ENCODE results near the gene PDE1C.

Gene PDE1C

DNA sequence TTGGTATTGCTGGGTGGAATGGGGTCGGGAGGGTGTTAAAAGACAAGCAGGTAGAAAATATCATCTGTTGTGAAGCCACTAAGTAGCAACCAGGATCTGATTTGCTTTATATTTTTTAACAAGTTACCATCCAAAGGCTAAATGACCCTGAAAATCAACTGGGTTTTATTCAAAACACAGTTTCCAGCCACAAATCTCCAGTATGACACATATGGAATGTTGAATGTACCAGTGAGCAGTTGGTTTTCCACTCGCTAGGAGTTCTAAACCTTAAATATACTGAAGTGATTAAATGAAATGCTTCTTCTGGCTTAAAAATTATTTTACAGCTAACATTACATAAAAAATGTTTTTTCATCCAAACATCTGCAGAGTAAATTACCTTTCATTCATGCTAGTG is 112.5 kb downstream of the PDE1C start:
- H3K27ac ChIP-seq = no peak overlapping the region
- TF ChIP-seq ZFX (IDR thresholded peaks at IDR 0.05; ENCODE audit: borderline replicate concordance) = no peak
- TF ChIP-seq, protein P1, sequence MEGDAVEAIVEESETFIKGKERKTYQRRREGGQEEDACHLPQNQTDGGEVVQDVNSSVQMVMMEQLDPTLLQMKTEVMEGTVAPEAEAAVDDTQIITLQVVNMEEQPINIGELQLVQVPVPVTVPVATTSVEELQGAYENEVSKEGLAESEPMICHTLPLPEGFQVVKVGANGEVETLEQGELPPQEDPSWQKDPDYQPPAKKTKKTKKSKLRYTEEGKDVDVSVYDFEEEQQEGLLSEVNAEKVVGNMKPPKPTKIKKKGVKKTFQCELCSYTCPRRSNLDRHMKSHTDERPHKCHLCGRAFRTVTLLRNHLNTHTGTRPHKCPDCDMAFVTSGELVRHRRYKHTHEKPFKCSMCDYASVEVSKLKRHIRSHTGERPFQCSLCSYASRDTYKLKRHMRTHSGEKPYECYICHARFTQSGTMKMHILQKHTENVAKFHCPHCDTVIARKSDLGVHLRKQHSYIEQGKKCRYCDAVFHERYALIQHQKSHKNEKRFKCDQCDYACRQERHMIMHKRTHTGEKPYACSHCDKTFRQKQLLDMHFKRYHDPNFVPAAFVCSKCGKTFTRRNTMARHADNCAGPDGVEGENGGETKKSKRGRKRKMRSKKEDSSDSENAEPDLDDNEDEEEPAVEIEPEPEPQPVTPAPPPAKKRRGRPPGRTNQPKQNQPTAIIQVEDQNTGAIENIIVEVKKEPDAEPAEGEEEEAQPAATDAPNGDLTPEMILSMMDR (IDR thresholded peaks at IDR 0.05) = no peak

DNA sequence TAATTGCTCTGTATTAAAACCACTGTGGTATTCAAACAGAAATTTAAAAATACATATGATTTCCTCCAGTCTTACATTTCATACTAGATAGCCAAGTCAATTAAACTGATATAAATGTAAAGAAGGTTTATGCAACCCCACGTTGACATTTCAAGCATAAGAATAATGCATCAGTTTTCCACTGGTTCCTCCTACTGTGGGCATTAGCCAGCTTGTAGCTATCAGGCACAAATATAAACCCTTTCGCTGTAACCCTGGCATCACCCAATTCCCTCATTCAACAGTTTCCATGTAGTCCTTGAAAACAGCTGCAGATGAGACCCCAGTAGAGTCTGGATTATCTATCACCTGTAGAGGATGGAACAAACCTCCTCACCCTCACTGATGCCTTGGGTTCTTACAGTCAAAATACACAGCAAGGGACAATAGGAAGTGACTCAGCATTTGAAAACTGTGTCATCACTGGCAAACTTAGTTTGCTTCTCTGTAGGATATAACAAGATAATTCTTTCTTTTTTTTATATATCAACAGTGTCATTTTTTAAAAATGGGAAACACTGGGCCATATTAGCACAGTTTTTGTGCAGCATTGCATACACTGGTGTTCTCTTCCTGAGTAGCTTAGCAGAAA is 113.0 kb downstream of the PDE1C start:
- H3K27ac ChIP-seq = no peak overlapping the region
- TF ChIP-seq ZFX (IDR thresholded peaks at IDR 0.05; ENCODE audit: borderline replicate concordance) = no peak
- TF ChIP-seq, protein P1 (IDR thresholded peaks at IDR 0.05) = no peak

DNA sequence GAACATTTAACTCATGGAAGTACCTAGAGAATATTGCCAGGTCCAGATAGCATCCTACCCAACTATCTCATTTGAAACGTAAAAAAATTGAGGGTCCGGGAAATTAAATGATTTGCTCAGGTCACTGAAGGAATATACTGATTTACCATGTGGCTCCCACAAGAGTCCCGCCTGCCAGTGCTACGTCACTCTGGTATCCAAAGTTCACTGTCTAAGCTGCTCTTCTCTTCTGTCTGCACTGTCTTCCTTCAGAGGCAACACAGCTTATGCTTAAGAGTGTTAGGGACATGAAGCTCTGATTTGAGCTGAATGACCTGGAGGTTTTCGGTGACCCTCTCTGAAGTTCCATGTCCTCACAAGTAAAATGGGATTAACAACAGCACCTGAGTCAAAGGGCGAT is 114.6 kb downstream of the PDE1C start:
- no peak for TF ChIP-seq ZFX (IDR thresholded peaks at IDR 0.05; ENCODE audit: borderline replicate concordance)
- TF ChIP-seq, protein P1 (IDR thresholded peaks at IDR 0.05) = no peak
- H3K27ac ChIP-seq = no peak overlapping the region

DNA sequence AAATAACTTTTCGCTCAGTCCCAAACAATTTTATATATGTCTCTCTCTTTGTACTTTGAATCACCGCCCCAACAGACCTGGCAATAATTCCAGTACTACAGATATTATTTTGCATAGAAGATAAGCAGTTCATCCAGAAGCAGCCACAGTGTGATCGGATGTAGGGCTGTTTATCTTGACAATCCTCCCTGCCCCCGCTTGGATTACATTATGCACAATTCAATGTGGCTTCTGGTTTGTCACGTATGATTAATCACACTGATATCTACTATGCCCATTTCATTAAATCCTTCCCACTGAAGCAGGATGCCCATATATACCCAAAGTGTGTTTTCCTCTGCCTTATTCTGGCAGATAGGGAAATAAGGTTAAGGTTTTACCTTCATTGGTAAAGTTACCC is 115.2 kb downstream of the PDE1C start:
- TF ChIP-seq, protein P1 (IDR thresholded peaks at IDR 0.05) = no peak
- no peak for TF ChIP-seq ZFX (IDR thresholded peaks at IDR 0.05; ENCODE audit: borderline replicate concordance)
- H3K27ac ChIP-seq = no peak overlapping the region

DNA sequence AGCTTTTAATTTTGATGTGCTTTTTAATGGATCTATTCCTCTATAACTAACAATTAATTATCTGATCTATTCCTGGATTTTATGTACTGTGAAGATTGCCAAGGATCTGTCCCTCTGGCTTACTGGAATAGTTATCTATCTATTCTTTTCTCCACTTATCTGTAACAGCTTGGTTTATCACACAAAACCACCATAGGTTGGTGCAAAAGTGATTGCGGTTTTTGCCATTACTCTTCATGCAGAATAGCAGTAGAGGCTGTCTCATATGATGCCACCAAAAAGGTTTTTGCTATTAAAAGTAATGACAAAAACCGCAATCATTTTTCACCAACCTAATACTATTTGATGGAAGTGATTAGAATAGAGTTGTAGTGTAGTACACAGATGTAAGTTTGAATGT is 115.7 kb downstream of the PDE1C start:
- TF ChIP-seq, protein P1 (IDR thresholded peaks at IDR 0.05) = no peak

DNA sequence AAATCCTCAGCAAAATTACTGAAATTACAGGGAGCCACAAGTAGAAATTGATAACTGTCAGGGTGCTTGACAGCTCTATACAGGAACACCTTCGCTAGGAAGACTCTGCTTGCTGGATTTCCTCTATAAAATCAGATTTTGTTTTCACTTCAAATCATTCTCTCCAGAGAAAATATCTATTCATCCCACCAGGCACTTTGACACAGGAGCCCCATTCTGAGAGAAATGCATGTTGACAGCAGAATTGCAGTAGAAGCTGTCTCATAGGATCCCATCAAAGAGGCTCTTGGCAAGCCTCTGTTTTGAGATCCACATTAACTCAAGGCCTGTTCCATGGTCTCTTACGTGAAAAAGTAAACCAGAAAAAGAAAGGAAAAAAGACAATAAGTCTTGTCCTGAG is 116.8 kb downstream of the PDE1C start:
- TF ChIP-seq, protein P1 (IDR thresholded peaks at IDR 0.05) = no peak
- no peak for TF ChIP-seq ZFX (IDR thresholded peaks at IDR 0.05; ENCODE audit: borderline replicate concordance)
- no peak overlapping the region for H3K27ac ChIP-seq

More for the DNA sequence above, 115.7 kb downstream of the PDE1C start:
- H3K27ac ChIP-seq = no peak overlapping the region

DNA sequence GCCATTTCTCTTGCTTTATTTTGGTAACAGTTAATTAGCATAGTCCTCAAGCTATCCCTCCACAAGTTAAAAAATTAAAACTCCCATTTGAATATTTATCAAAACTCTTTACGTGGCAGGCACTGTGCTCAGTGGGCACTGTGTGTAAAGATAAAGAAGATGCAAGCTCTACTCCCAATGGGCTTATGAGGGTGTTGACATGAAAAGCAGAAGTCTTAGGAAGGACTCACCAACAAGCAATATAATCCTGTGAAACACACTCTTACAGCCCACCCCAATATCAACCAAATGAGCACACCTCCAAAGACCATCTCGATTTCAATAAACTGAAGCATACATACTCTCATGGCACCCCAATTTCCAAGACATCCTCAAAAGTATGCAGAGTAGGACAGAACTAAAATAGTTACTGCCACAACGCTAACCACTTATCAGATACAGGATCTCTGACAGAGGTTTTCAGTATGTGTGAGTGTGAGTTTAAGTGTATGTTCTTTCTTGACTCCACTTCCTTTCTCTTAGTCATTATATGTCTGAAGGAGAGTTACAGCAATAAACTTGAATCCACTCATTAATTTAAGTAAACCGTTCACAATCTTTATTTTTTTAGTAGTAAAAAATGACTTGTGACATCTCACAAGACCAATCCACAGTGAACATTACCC is 120.0 kb downstream of the PDE1C start:
- no peak overlapping the region for H3K27ac ChIP-seq
- TF ChIP-seq, protein P1 (IDR thresholded peaks at IDR 0.05) = no peak
- TF ChIP-seq ZFX (IDR thresholded peaks at IDR 0.05; ENCODE audit: borderline replicate concordance) = no peak
